Keratinocyte (primary cell): ENCODE results near the gene LAYN. TPM values are rescaled to one million over a fixed set of nuclear protein-coding genes. Genes with fewer than 3 reads are reported as not detected.

ENCODE experiments used
- DNase-seq: peaks from one replicate; pipeline ENCODE4 v3.0.0-alpha.2; 2011; ENCODE audit warnings: low read depth, missing footprints, low spot score
- FAIRE-seq: peaks from 2 replicates; lab custom pipeline; 2011; peaks lifted over from hg19 to GRCh38; lab: Jason Lieb, UNC
- H2AFZ ChIP-seq: 2 replicates; pipeline ENCODE4 v1.6.0; 2012; ENCODE audit warnings: low read length, control low read depth, inconsistent platforms; ENCODE audit not compliant: control insufficient read depth
- H3K27ac ChIP-seq: 2 replicates; pipeline ENCODE4 v1.5.1; 2011; ENCODE audit warnings: low read length; ENCODE audit not compliant: control insufficient read depth, insufficient read depth
- H3K27me3 ChIP-seq: 3 replicates; pipeline ENCODE4 v1.6.0; 2011; ENCODE audit warnings: low read length; ENCODE audit not compliant: control insufficient read depth, insufficient read depth; ENCODE audit errors: extremely low read depth
- H3K36me3 ChIP-seq, 2 experiments: 2 replicates in 1 of 2; 3 replicates in 1 of 2; pipeline ENCODE4 v1.5.1; 2011; ENCODE audit warnings: low read length in 2 of 2, mild to moderate bottlenecking in 1 of 2; ENCODE audit not compliant: control insufficient read depth in 2 of 2, insufficient read depth in 2 of 2; ENCODE audit errors: extremely low read depth in 1 of 2
- H3K4me1 ChIP-seq: 3 replicates; pipeline ENCODE4 v1.5.1; 2011; ENCODE audit warnings: low read length; ENCODE audit not compliant: control insufficient read depth, insufficient read depth; ENCODE audit errors: extremely low read depth
- H3K4me2 ChIP-seq: 3 replicates; pipeline ENCODE4 v1.6.0; 2011; ENCODE audit warnings: low read depth, low read length; ENCODE audit not compliant: control insufficient read depth, insufficient read depth; ENCODE audit errors: extremely low read depth
- H3K4me3 ChIP-seq, 3 experiments: fragments of 200-600 bp in 1 of 3; sonication (generic) in 1 of 3; 2 replicates in 2 of 3; 3 replicates in 1 of 3; pipeline ENCODE4 v1.5.1; 2011 to 2016; ENCODE audit warnings: low read length in 3 of 3, mild to moderate bottlenecking in 3 of 3, control low read depth in 2 of 3, inconsistent platforms in 1 of 3, low read depth in 1 of 3, mixed read lengths in 1 of 3, mixed run types in 1 of 3, moderate library complexity in 1 of 3; ENCODE audit not compliant: control insufficient read depth in 2 of 3, insufficient read depth in 2 of 3; ENCODE audit errors: extremely low read depth in 1 of 3
- H3K79me2 ChIP-seq: 2 replicates; pipeline ENCODE4 v1.6.0; 2012; ENCODE audit warnings: low read length; ENCODE audit not compliant: control insufficient read depth, insufficient read depth
- H3K9ac ChIP-seq: 3 replicates; pipeline ENCODE4 v1.6.0; 2011; ENCODE audit warnings: low read length; ENCODE audit not compliant: control insufficient read depth, insufficient read depth; ENCODE audit errors: extremely low read depth
- H3K9me1 ChIP-seq: 3 replicates; pipeline ENCODE4 v1.6.0; 2011; ENCODE audit warnings: low read length; ENCODE audit not compliant: control insufficient read depth, insufficient read depth; ENCODE audit errors: extremely low read depth
- H3K9me3 ChIP-seq: 2 replicates; pipeline ENCODE4 v1.5.1; 2012; ENCODE audit warnings: low read depth, low read length; ENCODE audit not compliant: control insufficient read depth
- H4K20me1 ChIP-seq: 3 replicates; pipeline ENCODE4 v1.6.0; 2011; ENCODE audit warnings: low read length; ENCODE audit not compliant: control insufficient read depth, insufficient read depth; ENCODE audit errors: extremely low read depth
- EZH2 ChIP-seq: IDR thresholded peaks from one replicate; pipeline ENCODE4 v1.6.1; 2012; ENCODE audit warnings: inconsistent platforms, mild to moderate bottlenecking, low read length, moderate library complexity
- dilution Hi-C: fragments of 300-500 bp; cut with MboI; formaldehyde crosslinking; loops from one replicate; pipeline ENCODE4 v1.7.0; 2020; ENCODE audit warnings: low sequenced_read_pairs; ENCODE audit not compliant: extremely low pct_ligation_motif_present
- polyA plus RNA-seq, 5 experiments: library from polyadenylated mRNA; depleted of rRNA in 3 of 5; stranded (reverse) in 3 of 5; stranded (forward) in 1 of 5; unstranded in 1 of 5; fragments of >200 nt; gene quantifications; 1 replicate in 1 of 5; 2 replicates in 3 of 5; 3 replicates in 1 of 5; pipeline versions ENCODE4 v1.2.1 to v1.2.3, GENCODE V29; 2011 to 2012; ENCODE audit warnings: missing spikeins in 2 of 5, low read depth in 1 of 5, low replicate concordance in 1 of 5
- TF ChIP-seq, protein P1 (sequence below), 3 experiments: IDR thresholded peaks in 1 of 3; conservative IDR thresholded peaks in 1 of 3; optimal IDR thresholded peaks in 1 of 3; 2 replicates in 2 of 3; 3 replicates in 1 of 3; pipeline versions ENCODE3 to v1.5.1; 2011; ENCODE audit warnings: low read length in 3 of 3, mild to moderate bottlenecking in 3 of 3, moderate library complexity in 2 of 3, control low read depth in 1 of 3, inconsistent platforms in 1 of 3; ENCODE audit not compliant: insufficient read depth in 2 of 3; ENCODE audit errors: extremely low read depth in 1 of 3

LAYN gene
- polyA plus RNA-seq, 1 donor (not counting 4 experiments of a cell fraction or from before 2014, with no cell fraction given), result 1.1 TPM

DNA sequence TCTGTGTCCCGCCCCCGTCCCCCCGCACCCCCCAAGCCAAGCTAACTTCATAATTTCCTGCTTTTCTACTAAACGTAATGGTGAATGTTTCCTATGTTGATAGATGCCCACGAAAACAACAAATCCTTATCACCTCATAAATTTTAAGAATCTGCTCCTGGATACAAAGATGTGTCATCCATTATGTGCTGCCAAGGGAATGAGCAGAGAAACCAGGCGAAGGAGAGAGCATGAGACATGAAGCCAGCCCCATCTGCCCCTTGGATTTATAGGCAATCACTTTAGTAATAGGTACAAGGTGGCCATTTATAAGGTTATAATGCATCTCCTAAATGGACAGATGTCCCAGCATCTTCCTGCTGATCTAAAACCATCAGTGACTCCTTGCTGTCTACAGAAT, 30.3 kb downstream of the LAYN start:
- Histone ChIP-seq H3K4me2 (no peak overlapping the region), H3K27ac (no peak overlapping the region), H3K9me1 (no peaks in the 10 kb centered on the region), H3K27me3 (no peaks in the 10 kb centered on the region), H3K36me3 (no peaks in the 10 kb centered on the region), H3K9ac (no peak overlapping the region), H2AFZ (no peak overlapping the region), H3K4me3 (no peak overlapping the region), H3K9me3 (no peaks in the 10 kb centered on the region), H3K4me1 (peaks cover 5% of the 10 kb centered on the region), H3K79me2 (no peaks in the 10 kb centered on the region), H4K20me1 (no peaks in the 10 kb centered on the region)
- FAIRE-seq, result no peak
- dilution Hi-C loops, result no loop called here
- DNase-seq, result no peak
- TF ChIP-seq, protein P1, sequence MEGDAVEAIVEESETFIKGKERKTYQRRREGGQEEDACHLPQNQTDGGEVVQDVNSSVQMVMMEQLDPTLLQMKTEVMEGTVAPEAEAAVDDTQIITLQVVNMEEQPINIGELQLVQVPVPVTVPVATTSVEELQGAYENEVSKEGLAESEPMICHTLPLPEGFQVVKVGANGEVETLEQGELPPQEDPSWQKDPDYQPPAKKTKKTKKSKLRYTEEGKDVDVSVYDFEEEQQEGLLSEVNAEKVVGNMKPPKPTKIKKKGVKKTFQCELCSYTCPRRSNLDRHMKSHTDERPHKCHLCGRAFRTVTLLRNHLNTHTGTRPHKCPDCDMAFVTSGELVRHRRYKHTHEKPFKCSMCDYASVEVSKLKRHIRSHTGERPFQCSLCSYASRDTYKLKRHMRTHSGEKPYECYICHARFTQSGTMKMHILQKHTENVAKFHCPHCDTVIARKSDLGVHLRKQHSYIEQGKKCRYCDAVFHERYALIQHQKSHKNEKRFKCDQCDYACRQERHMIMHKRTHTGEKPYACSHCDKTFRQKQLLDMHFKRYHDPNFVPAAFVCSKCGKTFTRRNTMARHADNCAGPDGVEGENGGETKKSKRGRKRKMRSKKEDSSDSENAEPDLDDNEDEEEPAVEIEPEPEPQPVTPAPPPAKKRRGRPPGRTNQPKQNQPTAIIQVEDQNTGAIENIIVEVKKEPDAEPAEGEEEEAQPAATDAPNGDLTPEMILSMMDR (optimal IDR thresholded peaks at IDR 0.05 in 1 of 3, IDR thresholded peaks at IDR 0.05 in 1 of 3, conservative IDR thresholded peaks at IDR 0.05 in 1 of 3; ENCODE audit: extremely low read depth in 1 of 3, insufficient read depth in 2 of 3, low read length in 3 of 3), result no peak
- TF ChIP-seq EZH2, result no peak

DNA sequence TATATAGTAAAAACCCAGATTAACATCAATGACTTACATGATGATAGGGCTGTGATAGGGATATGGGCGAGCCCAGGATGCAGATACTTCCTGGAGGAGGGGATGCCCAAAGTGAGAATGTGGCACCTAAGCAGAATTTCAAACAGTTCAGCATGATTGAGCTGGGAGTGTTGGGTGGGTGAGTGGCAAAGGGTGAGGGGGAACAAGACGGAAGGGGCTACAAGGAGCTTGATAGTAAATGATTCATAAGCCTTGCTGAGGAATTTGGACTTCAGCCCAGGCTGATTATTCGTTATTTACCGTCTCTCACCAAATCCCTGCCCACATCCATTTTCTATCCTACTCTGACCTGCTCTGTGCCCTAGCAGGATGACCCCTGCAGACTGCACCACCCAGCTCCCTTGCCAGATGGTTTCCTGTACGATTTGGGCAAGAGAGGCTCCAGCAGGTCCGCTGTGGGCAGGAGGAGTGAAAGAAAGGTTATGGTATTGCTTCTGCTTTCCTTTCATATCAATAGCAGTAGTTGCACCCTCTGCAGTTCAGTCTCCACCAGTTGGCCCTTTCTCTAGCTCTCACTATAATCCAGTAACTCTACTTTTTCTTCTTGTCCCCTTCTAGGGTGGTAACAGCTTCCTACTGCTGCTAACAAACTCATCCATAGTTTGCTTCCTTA, 31.4 kb downstream of the LAYN start:
- Histone ChIP-seq H3K9ac (no peak overlapping the region), H4K20me1 (no peaks in the 10 kb centered on the region), H3K4me2 (no peak overlapping the region), H3K27me3 (no peaks in the 10 kb centered on the region), H3K9me3 (no peaks in the 10 kb centered on the region), H3K27ac (no peak overlapping the region), H3K36me3 (no peaks in the 10 kb centered on the region), H2AFZ (no peak overlapping the region), H3K79me2 (no peaks in the 10 kb centered on the region), H3K4me3 (no peak overlapping the region), H3K4me1 (peaks cover 5% of the 10 kb centered on the region), H3K9me1 (no peaks in the 10 kb centered on the region)
- no peak for FAIRE-seq
- no peak for TF ChIP-seq EZH2
- TF ChIP-seq, protein P1 (optimal IDR thresholded peaks at IDR 0.05 in 1 of 3, IDR thresholded peaks at IDR 0.05 in 1 of 3, conservative IDR thresholded peaks at IDR 0.05 in 1 of 3; ENCODE audit: extremely low read depth in 1 of 3, insufficient read depth in 2 of 3, low read length in 3 of 3), result no peak
- DNase-seq, result no peak
- dilution Hi-C loops, result no loop called here
